HG02759 (cell line): ENCODE measurements around the gene SLK.
A peak's percentile ranks its signal among the peaks of the same experiment; 100 is the strongest.

ENCODE experiments used
- ATAC-seq: cut with Tn5 transposase; IDR thresholded peaks from one replicate; pipeline ENCODE4 v1.9.1; 2021; ENCODE audit warnings: mild to moderate bottlenecking, moderate library complexity; ENCODE audit not compliant: unreplicated experiment

Gene SLK

GRCh38 chr10:103939522-103939921 is 27.4 kb upstream of the SLK start:
- ATAC-seq, result no peak

- ATAC-seq, result no peak
Observed at GRCh38 chr10:103941801-103942200, 25.1 kb upstream of the SLK start.

- no peak for ATAC-seq
Observed at GRCh38 chr10:103942866-103943265, 24.1 kb upstream of the SLK start.

GRCh38 chr10:103947799-103948516 is 19.0 kb upstream of the SLK start:
- ATAC-seq, result no peak

GRCh38 chr10:103949728-103950127 is 17.2 kb upstream of the SLK start:
- ATAC-seq, result no peak

- no peak for ATAC-seq
Observed at GRCh38 chr10:103951183-103951582, 15.8 kb upstream of the SLK start.

GRCh38 chr10:103951942-103952341 is 15.0 kb upstream of the SLK start:
- ATAC-seq, result no peak

- no peak for ATAC-seq
Observed at GRCh38 chr10:103954543-103954942, 12.4 kb upstream of the SLK start.

GRCh38 chr10:103958996-103959395 is 7.9 kb upstream of the SLK start:
- ATAC-seq, result no peak

- ATAC-seq, result no peak
Observed at GRCh38 chr10:103960103-103960502, 6.8 kb upstream of the SLK start.

GRCh38 chr10:103967448-103968071 is 620 bp downstream of the SLK start:
- ATAC-seq, result peak; percentile 49

GRCh38 chr10:103968441-103969391 is 1.8 kb downstream of the SLK start:
- ATAC-seq, result no peak

GRCh38 chr10:103969436-103969835 is 2.5 kb downstream of the SLK start:
- no peak for ATAC-seq

- no peak for ATAC-seq
Observed at GRCh38 chr10:103969857-103970627, 3.1 kb downstream of the SLK start.

- ATAC-seq, result no peak
Observed at GRCh38 chr10:103975169-103975568, 8.2 kb downstream of the SLK start.

- no peak for ATAC-seq
Observed at GRCh38 chr10:103977204-103977603, 10.3 kb downstream of the SLK start.

GRCh38 chr10:103979530-103979929 is 12.6 kb downstream of the SLK start:
- ATAC-seq, result no peak

- no peak for ATAC-seq
Observed at GRCh38 chr10:103980288-103980906, 13.5 kb downstream of the SLK start.

- ATAC-seq, result no peak
Observed at GRCh38 chr10:103982639-103983038, 15.7 kb downstream of the SLK start.

- ATAC-seq, result peak; percentile 88
Observed at GRCh38 chr10:103983367-103983911, 16.5 kb downstream of the SLK start.
